ENCODE data around the gene NXN.
"Not testable (repeated sequence)": the region's sequence is repeated elsewhere in the genome, so short reads cannot be mapped to it uniquely, and the experiment has no call there.

Gene NXN

GRCh38 chr17:835263-835662 is 144.3 kb downstream of the NXN start:
- H3K27ac ChIP-seq = no peak overlapping the region
- TF ChIP-seq ZFX (IDR thresholded peaks at IDR 0.05; ENCODE audit: borderline replicate concordance) = no peak
- TF ChIP-seq CTCF (IDR thresholded peaks at IDR 0.05) = no peak

- TF ChIP-seq ZFX (IDR thresholded peaks at IDR 0.05; ENCODE audit: borderline replicate concordance) (no peak), CTCF (IDR thresholded peaks at IDR 0.05) (no peak)
- H3K27ac ChIP-seq = no peak overlapping the region
Measured at GRCh38 chr17:834136-834535, 145.4 kb downstream of the NXN start.

DNA sequence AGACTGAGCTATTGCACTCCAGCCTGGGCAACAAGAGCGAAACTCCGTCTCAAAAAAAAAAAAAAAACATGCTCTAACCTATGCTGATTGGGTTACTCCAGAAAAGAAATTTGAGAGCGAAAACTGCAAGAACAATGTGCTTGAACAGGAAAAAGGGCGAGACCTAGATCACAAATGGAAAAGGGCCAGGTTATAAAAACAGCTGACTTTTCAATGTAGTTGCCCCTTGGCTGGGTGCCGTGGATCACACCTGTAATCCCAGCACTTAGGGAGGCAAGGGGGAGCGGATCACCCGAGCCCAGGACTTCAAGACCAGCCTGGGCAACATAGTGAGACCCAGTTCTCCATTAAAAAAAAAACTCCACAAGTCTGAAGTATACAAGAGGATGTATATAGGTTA is 148.6 kb downstream of the NXN start:
- no peak overlapping the region for H3K27ac ChIP-seq
- TF ChIP-seq CTCF (IDR thresholded peaks at IDR 0.05) = no peak

DNA sequence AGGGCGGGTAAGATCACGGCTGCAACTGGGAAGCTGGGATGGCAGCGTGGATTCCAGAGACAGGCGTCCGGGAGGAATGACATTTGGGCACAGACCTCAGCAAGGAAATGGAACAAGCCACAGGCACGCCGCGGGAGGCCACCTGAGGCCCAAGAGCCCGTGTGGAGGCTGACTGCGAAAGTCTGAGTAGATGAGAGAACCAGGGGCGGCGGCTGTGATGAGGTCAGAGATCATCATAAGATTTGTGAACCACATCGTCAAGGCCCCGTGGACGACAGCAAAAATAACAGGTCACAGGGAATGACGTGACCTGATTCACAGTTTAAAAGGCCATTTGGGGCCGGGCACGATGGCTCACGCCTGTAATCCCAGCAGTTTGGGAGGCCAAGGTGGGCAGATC is 149.2 kb downstream of the NXN start:
- no peak overlapping the region for H3K27ac ChIP-seq
- no peak for TF ChIP-seq CTCF (IDR thresholded peaks at IDR 0.05)
- TF ChIP-seq ZFX (IDR thresholded peaks at IDR 0.05; ENCODE audit: borderline replicate concordance) = no peak

GRCh38 chr17:829614-830013 is 150.0 kb downstream of the NXN start:
- not testable (repeated sequence) for H3K27ac ChIP-seq

DNA sequence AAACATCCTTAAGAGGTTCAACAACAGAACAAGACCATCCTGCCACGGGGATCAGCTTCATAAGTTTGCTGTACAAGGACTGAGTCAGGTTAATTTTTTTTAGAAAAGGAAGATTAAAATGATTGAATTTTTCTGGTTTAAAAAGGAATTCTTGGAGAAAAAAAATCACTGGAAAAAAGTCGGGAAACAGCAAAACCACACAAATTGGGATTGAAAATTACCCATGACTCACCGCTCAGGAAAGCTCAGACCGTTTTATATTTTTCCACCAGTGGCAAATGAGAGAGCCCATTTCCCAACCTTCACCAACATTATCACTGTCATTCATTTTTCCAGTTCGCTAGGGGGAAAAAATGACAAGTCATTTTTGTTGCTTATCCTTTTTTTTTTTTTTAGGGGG is 150.8 kb downstream of the NXN start:
- no peak overlapping the region for H3K27ac ChIP-seq
- TF ChIP-seq ZFX (IDR thresholded peaks at IDR 0.05; ENCODE audit: borderline replicate concordance) = no peak
- TF ChIP-seq CTCF (IDR thresholded peaks at IDR 0.05) = no peak

DNA sequence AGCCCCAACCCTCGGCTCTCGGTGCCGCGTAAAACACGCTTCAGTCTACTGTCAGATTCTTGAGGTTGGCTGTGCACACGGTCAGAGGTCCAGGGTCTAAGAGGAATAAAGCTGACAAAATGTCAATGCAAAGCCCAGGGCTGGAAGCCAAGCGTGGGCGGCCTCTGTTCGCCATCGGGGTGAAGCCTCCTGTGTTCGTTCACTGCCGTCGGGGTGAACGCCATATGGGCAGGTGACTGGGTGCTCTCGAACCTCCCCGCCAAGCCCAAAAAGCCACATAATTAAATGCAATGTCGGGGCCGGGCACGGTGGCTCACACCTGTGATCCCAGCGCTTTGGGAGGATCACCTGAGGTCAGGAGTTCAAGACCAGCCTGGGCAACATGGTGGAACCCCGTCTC is 152.8 kb downstream of the NXN start:
- TF ChIP-seq ZFX (IDR thresholded peaks at IDR 0.05; ENCODE audit: borderline replicate concordance) (no peak), CTCF (IDR thresholded peaks at IDR 0.05) (no peak)
- no peak overlapping the region for H3K27ac ChIP-seq

DNA sequence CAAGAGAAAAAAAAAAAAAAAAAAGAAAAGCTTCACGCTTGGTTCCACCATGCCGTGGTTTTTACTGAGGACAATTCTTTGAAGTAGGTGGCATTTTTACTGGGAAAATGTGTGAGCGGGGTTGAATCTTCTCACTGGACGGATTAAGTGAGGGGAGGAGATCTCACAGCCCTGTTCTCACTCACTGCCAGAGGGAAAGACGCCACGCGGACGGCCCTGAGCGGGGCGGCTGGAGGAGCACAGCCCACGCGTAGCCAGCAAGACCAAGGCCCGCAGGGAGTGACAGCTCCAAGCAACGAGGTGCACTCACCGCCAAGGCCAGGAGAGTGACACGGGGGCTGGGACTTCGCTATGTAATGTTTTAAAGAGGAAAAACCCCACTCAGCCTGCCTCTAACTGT is 154.4 kb downstream of the NXN start:
- H3K27ac ChIP-seq = no peak overlapping the region
- TF ChIP-seq ZFX (IDR thresholded peaks at IDR 0.05; ENCODE audit: borderline replicate concordance) = no peak
- TF ChIP-seq CTCF (IDR thresholded peaks at IDR 0.05) = no peak
